GM18858 (cell line): ENCODE measurements around the gene RUSF1.
"Not testable (repeated sequence)": the region's sequence is repeated elsewhere in the genome, so short reads cannot be mapped to it uniquely, and the experiment has no call there.

Source experiments
- ATAC-seq: cut with Tn5 transposase; IDR thresholded peaks from one replicate; pipeline ENCODE4 v1.9.1; 2021; ENCODE audit not compliant: unreplicated experiment

The RUSF1 gene

DNA sequence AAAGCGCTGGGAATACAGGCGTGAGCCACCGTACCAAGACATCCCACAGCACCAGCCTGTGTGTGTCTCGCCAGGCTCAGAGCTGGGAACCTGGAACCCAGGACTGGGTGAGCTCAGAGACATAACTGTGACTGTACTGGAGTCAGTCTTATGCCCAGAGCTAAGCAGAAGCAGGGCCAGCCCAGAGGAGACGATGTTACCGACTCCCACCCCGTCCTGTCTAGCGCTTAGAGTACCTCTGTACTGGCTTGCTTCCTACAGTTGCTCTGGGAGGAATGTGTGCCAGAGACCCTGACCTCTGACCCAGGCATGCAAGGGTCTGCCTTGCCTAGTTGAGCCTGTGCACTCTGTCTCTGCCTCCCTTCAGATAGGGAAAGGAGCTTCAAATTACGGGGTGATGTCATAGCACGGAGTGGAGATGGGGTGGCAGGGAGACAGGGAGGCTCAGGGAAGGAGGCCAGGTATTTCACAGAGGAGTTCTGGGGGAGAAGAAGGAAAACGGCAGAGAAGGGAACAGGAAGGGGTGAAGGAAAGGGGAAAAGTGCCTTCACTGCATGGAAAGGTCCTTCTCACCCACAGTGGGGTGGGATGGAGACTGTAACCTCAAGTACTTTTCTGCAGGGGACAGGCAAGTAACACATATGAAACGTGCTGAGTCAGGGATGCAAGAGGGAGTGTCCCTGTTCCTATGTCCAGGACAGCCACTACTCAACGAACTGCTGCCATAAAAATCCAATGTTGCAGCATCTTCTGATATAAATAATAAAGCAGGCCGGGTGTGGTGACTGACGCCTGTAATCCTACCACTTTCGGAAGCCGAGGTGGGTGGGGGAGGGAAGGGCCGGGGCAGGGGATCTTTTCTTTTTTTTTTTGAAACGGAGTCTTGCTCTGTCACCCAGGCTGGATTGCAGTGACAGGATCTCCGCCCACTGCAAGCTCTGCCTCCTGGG, 54.7 kb downstream of the RUSF1 start:
- no peak for ATAC-seq

DNA sequence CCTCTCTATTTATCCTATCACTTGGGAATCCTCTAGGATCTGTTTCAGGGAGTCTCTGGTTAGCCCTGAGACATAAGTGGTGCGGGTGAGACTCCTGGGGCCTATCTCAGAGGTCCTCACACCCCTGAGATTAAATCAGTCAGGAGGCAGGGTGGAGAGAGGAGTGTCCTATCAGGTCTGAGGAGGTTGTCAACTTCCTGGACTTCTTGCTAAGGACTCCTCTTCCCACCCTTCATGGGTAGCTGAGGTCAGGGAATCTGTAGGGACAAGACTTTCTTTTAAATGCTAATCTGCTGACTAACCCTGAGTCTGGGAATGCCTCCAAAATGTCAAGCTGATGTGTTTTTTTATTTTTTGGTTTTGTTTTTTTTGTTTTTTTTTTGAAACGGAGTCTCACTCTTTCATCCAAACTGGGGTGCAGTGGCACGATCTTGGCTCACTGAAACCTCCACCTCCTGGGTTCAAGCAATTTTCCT, 55.5 kb downstream of the RUSF1 start:
- ATAC-seq: no peak

DNA sequence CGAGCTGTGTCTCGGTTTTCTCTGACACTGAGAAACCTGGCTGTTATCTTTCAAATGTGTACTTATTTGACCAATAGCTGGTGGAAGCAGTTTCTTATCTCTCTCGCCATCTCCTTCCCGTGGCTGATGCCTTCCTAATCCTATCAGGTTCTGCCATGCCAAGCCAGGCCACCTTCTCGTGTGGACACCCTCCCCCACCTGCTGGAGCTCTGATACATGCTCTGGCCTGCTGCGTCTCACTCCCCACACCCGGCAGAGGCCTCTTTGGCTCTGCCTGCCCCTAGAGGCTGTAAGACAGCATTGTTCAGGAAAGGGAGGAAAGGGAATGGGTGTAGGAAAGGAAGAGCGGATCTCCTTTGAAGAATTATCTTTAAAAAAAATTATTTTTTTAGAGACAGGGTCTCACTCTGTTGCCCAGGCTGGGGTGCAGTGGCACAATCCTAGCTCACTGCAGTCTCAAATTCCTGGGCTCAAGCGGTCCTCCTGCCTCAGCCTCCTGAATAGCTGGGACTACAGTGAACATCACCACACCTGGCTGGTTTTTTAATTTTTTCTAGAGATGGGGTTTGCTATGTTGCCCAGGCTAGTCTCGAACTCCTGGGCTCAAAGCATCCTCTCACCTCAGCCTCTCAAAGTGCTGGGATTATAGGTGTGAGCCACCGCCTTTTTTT, 56.4 kb downstream of the RUSF1 start:
- ATAC-seq: no peak

DNA sequence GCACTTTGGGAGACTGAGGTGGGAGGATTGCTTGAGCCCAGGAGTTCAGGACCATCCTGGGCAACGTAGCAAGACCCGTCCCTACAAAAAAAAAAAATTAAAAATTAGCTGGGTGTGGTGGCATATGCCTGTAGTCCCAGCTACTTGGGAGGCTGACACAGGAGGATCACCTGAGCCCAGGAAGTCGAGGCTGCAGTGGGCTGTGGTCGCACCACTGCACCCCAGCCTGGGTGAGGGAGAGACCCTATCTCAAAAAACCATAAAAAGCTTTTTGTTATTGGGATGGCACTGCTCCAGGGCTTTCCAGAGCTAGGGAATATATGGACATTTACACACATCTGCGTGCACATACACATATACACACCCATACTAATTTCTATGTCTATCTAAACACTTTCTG, 57.0 kb downstream of the RUSF1 start:
- ATAC-seq: no peak

DNA sequence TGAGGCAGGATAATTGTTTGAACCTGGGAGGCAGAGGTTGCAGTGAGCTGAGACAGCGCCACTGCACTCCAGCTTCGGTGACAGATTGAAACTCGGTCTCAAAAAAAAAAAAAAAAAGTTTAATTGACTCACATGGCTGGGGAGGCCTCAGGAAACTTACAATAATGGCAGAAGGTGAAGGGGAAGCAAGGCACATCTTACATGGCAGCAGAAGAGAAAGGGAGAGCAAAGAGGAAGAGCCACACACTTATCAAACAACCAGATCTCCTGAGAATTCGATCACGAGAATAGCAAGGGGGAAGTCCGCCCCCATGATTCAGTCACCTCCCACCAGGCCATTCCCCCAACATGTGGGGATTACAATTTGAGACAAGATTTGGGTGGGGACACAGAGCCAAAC, 62.3 kb downstream of the RUSF1 start:
- ATAC-seq: not testable (repeated sequence)

DNA sequence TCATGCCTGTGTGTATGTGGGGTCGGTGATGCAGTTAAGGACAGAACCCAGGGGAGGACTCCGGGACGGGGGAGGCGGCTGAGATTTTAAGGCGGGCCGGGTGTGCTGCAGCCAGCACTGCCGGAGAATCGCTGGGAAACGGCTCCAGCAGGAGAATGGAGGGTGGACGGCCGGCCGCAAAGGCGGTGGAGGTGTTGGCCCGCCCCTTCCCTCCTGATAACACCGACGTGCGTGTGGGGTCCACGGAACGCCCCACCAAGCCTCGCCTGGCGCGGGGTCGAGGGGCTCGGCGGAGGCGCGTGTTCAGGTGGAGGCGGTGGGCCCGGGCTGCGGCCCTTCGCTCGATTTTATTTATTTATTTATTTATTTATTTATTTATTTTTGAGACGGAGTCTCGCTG, 66.2 kb downstream of the RUSF1 start:
- ATAC-seq: no peak

DNA sequence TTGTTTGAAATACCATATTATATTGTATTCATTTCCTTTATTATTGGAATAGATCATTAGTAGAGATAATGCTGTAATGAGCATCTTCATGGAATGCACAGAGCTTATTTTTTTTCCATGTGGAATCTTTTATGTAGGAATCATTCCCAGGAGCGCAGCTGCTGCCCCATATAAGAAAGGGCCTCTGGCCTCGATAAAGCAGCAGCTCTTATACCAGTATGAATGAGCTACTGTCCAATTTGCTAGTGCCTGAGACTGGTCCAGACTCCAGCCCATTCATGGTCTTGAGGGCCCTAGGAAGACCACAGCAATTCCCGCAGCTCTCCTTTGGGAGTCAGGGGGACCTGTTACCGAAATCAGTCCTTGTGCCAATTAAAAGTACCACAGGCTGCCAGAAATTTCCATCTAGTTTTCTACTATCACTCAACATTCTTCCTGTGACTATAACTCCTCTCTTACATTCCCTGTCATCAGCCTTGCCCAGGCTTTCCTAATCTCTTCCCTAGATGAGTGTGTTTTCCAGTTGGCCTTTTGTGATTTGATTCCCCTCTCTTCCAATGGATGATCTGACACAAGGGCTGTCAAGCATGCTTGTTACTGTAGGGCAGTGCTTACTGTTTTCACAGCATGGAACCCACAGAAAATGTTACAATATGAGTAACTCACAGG, 67.5 kb downstream of the RUSF1 start:
- no peak for ATAC-seq

DNA sequence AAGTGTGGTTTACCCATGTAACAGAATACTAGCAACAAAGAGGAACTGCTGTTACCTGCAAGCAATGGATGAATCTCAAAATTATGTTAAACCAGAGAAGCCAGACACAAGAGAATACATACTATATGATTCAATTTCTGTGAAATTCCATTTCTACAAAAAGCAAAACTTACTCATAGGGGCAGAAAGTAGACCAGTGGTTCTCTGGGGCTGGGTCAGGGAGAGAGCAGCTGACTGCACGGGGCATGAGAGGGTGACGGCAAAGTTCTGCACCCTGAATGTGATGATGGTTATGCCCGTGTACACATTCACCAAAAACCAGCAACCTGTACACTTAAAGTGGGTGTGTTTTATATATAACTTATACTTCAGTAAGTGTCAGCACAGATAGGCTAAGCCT, 68.7 kb downstream of the RUSF1 start:
- no peak for ATAC-seq
